ENCODE measurements around the gene USP17L30. TPM values are rescaled to one million over a fixed set of nuclear protein-coding genes. Genes with fewer than 3 reads are reported as not detected.
"Not testable (repeated sequence)": the region's sequence is repeated elsewhere in the genome, so short reads cannot be mapped to it uniquely, and the experiment has no call there.

Gene USP17L30
- total RNA-seq, 4 donors from 2014 or later: not detected

DNA sequence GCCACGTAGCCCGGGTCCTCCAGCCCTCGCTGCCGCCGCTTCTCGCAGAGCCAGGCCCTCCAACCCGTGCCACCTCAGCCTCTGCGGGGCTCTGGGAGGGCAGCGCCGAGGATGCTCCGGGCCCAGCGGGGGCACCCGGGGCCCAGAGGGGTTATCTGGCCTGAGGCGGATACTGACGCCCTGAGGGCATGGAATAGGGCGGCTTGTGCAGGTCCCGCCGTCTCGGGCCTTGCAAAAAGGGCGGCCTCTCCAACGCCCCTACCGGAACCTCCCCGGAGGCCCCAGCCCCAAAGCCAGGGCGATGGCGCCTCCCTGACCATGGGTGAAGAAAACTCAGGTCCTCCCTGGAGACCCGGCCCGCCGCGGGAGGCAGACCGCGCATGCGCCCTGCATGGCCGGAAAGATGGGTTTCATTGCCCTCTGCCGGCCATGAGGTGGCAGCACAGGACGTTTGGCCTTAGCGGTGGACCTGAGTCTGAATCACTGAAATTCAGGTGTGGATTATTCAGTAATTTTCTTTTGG, 18.1 kb downstream of the USP17L30 start:
- H3K27me3 ChIP-seq; H3K27ac ChIP-seq; H3K9me3 ChIP-seq; H3K36me3 ChIP-seq; H3K4me1 ChIP-seq; intact Hi-C loops (cut with DNase I); H3K4me3 ChIP-seq (replicated peaks in 1 of 3): not testable (repeated sequence)
- 51 to 68% methylated on average over 15 to 18 of the region's 36 CpGs for WGBS, 2 donors
- DNase-seq: peak; percentile 61 to 62
- TF ChIP-seq CTCF (IDR thresholded peaks at IDR 0.05): peak; percentile 28 to 70 (median 52)

DNA sequence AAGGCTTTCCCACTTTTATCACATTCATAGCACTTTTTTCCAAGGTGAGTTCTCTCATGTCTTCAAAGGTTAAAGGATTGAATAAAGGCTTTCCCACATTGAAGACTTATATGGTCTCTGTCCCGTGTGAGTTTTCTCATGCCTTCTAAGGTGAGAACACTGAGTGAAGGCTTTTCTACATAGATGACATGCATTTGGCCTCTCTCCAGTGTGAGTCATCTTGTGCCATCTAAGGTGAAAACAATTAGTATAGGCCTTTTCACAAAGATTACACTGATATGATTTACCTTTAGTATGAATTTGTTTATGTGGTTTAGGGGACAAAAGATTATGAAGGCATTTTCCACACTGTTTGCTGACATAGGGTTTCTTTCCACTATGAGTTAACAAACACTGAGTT, 21.2 kb downstream of the USP17L30 start:
- Histone ChIP-seq H3K4me3 (replicated peaks in 1 of 3) (no peak overlapping the region), H3K4me1 (peaks cover 0 to 7% of the 10 kb centered on the region in 2 donors), H3K27ac (no peak overlapping the region), H3K27me3 (no peaks in the 10 kb centered on the region), H3K9me3 (no peaks in the 10 kb centered on the region), H3K36me3 (no peaks in the 10 kb centered on the region)
- intact Hi-C loops (cut with DNase I): no loop called here
- TF ChIP-seq CTCF (IDR thresholded peaks at IDR 0.05) (no peak), POLR2A (IDR thresholded peaks at IDR 0.05) (no peak)
- no peak for DNase-seq
- 90 to 92% methylated on average over 1 of the region's 1 CpG for WGBS, 2 donors

DNA sequence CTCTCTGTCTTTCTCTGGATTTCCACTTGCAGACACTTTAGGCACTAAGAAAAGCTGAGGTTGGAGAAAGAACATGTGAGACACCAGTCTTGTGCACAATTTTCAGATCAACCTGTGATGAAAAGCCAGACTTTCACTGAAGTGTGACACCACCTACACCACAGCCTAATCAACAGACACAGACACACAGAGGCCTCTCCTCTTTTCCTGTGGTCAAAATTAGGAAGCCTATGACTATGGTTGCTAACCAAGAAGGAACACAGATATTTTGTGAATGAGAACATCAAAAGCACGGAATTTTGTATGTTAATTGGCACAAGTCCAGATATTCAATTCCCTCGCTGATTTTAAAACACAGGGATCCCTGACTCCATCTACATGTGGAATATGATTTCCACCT, 26.1 kb downstream of the USP17L30 start:
- intact Hi-C loops (cut with DNase I); H3K9me3 ChIP-seq; H3K27ac ChIP-seq; H3K36me3 ChIP-seq; H3K4me1 ChIP-seq; DNase-seq; H3K4me3 ChIP-seq (replicated peaks in 1 of 3); H3K27me3 ChIP-seq: not testable (repeated sequence)
- WGBS, 2 donors: 62 to 71% methylated on average over 2 of the region's 2 CpGs

GRCh38 chr4:9405774-9406173, 42.8 kb downstream of the USP17L30 start:
- H3K36me3 ChIP-seq; H3K27ac ChIP-seq; H3K9me3 ChIP-seq; DNase-seq; H3K4me3 ChIP-seq (replicated peaks in 1 of 3); intact Hi-C loops (cut with DNase I); H3K27me3 ChIP-seq; H3K4me1 ChIP-seq: not testable (repeated sequence)
- WGBS, 2 donors: 88 to 94% methylated on average over 2 of the region's 2 CpGs

GRCh38 chr4:9406491-9406890, 43.6 kb downstream of the USP17L30 start:
- H3K9me3 ChIP-seq; intact Hi-C loops (cut with DNase I); H3K27me3 ChIP-seq; H3K4me1 ChIP-seq; H3K4me3 ChIP-seq (replicated peaks in 1 of 3); DNase-seq; H3K27ac ChIP-seq; H3K36me3 ChIP-seq: not testable (repeated sequence)
- 80 to 92% methylated on average over 3 of the region's 3 CpGs for WGBS, 2 donors

GRCh38 chr4:9409793-9410192, 46.9 kb downstream of the USP17L30 start:
- peak in 1 of 2 donors; percentile 18 for DNase-seq
- intact Hi-C loops (cut with DNase I): no loop called here
- Histone ChIP-seq H3K27ac (no peak overlapping the region), H3K4me3 (replicated peaks in 1 of 3) (no peak overlapping the region), H3K27me3 (no peaks in the 10 kb centered on the region), H3K4me1 (no peaks in the 10 kb centered on the region), H3K9me3 (no peaks in the 10 kb centered on the region), H3K36me3 (no peaks in the 10 kb centered on the region)
- 77 to 84% methylated on average over 5 to 9 of the region's 13 CpGs for WGBS, 2 donors
- TF ChIP-seq CTCF (IDR thresholded peaks at IDR 0.05): no peak
- no peak for TF ChIP-seq POLR2A (IDR thresholded peaks at IDR 0.05)

Small RNAs within 50 kb of the gene (small RNA-seq; reads per million reads assigned to genes)
- gene RNA5SP153: not detected

Other genes starting within 250 kb of the USP17L30 start
- not detected for gene FAM90A26, start 192.7 kb upstream of the USP17L30 start, total RNA-seq
- gene USP17L10, start 152.5 kb upstream of the USP17L30 start, total RNA-seq: not detected
- not detected for gene USP17L11, start 147.7 kb upstream of the USP17L30 start, total RNA-seq
- gene USP17L12, start 143.0 kb upstream of the USP17L30 start, total RNA-seq: not detected
- not detected for gene USP17L13, start 138.2 kb upstream of the USP17L30 start, total RNA-seq
- not detected for gene USP17L15, start 128.7 kb upstream of the USP17L30 start, total RNA-seq
- gene USP17L17, start 119.2 kb upstream of the USP17L30 start, total RNA-seq: not detected
- gene USP17L18, start 114.5 kb upstream of the USP17L30 start, total RNA-seq: not detected
- gene USP17L19, start 109.8 kb upstream of the USP17L30 start, total RNA-seq: not detected
- gene USP17L20, start 105.0 kb upstream of the USP17L30 start, total RNA-seq: not detected
- gene USP17L21, start 100.3 kb upstream of the USP17L30 start, total RNA-seq: not detected
- gene USP17L22, start 95.5 kb upstream of the USP17L30 start, total RNA-seq: not detected
- gene USP17L24, start 38.0 kb upstream of the USP17L30 start, total RNA-seq: not detected
- not detected for gene USP17L25, start 33.2 kb upstream of the USP17L30 start, total RNA-seq
- not detected for gene USP17L26, start 28.5 kb upstream of the USP17L30 start, total RNA-seq
- not detected for gene USP17L5, start 23.7 kb upstream of the USP17L30 start, total RNA-seq
- gene USP17L27, start 19.0 kb upstream of the USP17L30 start, total RNA-seq: not detected
- not detected for gene USP17L28, start 14.2 kb upstream of the USP17L30 start, total RNA-seq
- gene USP17L29, start 9.5 kb upstream of the USP17L30 start, total RNA-seq: not detected
- not detected for gene DEFB131A, start 81.3 kb downstream of the USP17L30 start, total RNA-seq

Measured in thyroid gland (tissue), 4 donors.